SIG-M5 (cell line): Measurements from ENCODE around the gene THOC3.
"Not testable (repeated sequence)": the region's sequence is repeated elsewhere in the genome, so short reads cannot be mapped to it uniquely, and the experiment has no call there.

Experiments
- DNase-seq: peaks from one replicate; lab custom pipeline; 2025; lab: John Stamatoyannopoulos, UW

THOC3 gene

GRCh38 chr5:175940632-175941031, 27.5 kb downstream of the THOC3 start:
- not testable (repeated sequence) for DNase-seq

- DNase-seq = not testable (repeated sequence)
Measured at GRCh38 chr5:175938489-175938888, 29.6 kb downstream of the THOC3 start.

GRCh38 chr5:175928752-175929151, 39.4 kb downstream of the THOC3 start:
- DNase-seq = not testable (repeated sequence)

- not testable (repeated sequence) for DNase-seq
Measured at GRCh38 chr5:175925106-175925505, 43.0 kb downstream of the THOC3 start.

- DNase-seq = no peak
Measured at GRCh38 chr5:175922192-175922885, 45.8 kb downstream of the THOC3 start.

- DNase-seq = no peak
Measured at GRCh38 chr5:175921061-175921730, 46.9 kb downstream of the THOC3 start.

GRCh38 chr5:175920231-175920811, 47.8 kb downstream of the THOC3 start:
- no peak for DNase-seq

GRCh38 chr5:175915066-175916037, 52.8 kb downstream of the THOC3 start:
- DNase-seq = not testable (repeated sequence)

- DNase-seq = not testable (repeated sequence)
Measured at GRCh38 chr5:175913835-175914672, 54.1 kb downstream of the THOC3 start.

- DNase-seq = not testable (repeated sequence)
Measured at GRCh38 chr5:175910072-175910471, 58.0 kb downstream of the THOC3 start.
